ENCODE data around the gene SYNJ1.

Gene SYNJ1

GRCh38 chr21:32608851-32609250, 119.0 kb downstream of the SYNJ1 start:
- TF ChIP-seq CTCF (IDR thresholded peaks at IDR 0.05): no peak
- peaks cover 26 to 56% (median 51%) of the 10 kb centered on the region in 3 donors for H3K36me3 ChIP-seq
- H3K27me3 ChIP-seq: no peaks in the 10 kb centered on the region
- no peak for DNase-seq
- H3K4me3 ChIP-seq: no peak overlapping the region
- H3K4me1 ChIP-seq: peaks cover 3 to 21% (median 13%) of the 10 kb centered on the region in 4 donors
- intact Hi-C loops (cut with DNase I; ENCODE audit: low total_unique reads): no loop called here
- no peak overlapping the region for H3K27ac ChIP-seq
- H3K9me3 ChIP-seq: no peaks in the 10 kb centered on the region

DNA sequence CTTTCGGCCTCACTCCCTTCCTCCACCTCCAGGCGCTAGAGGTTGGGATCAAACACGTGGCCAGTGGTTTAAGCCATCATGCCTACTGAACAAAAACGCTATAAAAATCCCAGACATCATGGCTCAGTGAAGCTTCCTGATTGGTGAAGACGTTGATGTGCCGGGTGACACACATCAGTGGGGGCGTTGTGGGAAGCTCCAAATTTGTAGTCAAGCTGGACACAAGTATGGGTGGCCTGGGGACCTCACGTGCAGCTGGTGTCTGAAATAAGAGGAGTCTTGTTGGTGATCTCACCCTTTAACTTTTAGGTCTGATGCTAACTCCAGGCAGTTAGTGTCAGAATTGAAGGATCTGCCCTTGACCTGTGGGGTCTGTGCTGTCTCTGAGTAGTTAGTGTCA, 122.3 kb downstream of the SYNJ1 start:
- Histone ChIP-seq H3K4me3 (no peak overlapping the region), H3K27me3 (no peaks in the 10 kb centered on the region), H3K4me1 (peaks cover 0 to 8% (median 5%) of the 10 kb centered on the region in 4 donors), H3K27ac (no peak overlapping the region), H3K9me3 (no peaks in the 10 kb centered on the region), H3K36me3 (peaks cover 47 to 82% (median 72%) of the 10 kb centered on the region in 3 donors)
- DNase-seq: no peak
- intact Hi-C loops (cut with DNase I; ENCODE audit: low total_unique reads): no loop called here
- TF ChIP-seq CTCF (IDR thresholded peaks at IDR 0.05): no peak

- no peaks in the 10 kb centered on the region for H3K27me3 ChIP-seq
- H3K4me1 ChIP-seq: no peaks in the 10 kb centered on the region
- H3K36me3 ChIP-seq: peaks cover 51 to 91% (median 77%) of the 10 kb centered on the region in 3 donors
- H3K4me3 ChIP-seq: no peak overlapping the region
- no peaks in the 10 kb centered on the region for H3K9me3 ChIP-seq
- intact Hi-C loops (cut with DNase I; ENCODE audit: low total_unique reads): loop anchor here (5.0 kb wide), 1 partner anchor 212 kb away; the partner anchor contains the start of gene URB1
- no peak for TF ChIP-seq CTCF (IDR thresholded peaks at IDR 0.05)
- no peak for DNase-seq
- H3K27ac ChIP-seq: no peak overlapping the region
Observed at GRCh38 chr21:32604464-32604863, 123.3 kb downstream of the SYNJ1 start.

DNA sequence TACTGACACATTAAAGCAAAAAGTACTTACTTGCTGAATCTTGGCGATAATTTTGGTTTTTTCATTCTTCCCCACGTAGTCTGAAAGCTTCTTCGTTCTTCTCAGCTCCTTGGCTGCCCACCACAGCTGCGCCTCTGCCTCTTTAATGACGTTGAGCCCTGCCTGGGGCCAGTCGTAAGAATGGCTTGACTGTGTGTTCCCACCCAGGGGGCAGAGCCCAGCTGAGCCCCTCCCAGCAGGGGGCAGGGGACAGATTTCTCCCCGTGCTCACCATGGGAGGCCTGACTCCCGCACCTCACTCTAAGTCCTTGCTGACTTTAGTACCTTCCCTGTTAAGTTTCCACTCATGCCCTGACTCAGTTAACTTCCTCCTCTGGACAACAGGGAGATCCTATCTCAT, 124.7 kb downstream of the SYNJ1 start:
- H3K36me3 ChIP-seq: peaks cover 49 to 91% (median 73%) of the 10 kb centered on the region in 3 donors

DNA sequence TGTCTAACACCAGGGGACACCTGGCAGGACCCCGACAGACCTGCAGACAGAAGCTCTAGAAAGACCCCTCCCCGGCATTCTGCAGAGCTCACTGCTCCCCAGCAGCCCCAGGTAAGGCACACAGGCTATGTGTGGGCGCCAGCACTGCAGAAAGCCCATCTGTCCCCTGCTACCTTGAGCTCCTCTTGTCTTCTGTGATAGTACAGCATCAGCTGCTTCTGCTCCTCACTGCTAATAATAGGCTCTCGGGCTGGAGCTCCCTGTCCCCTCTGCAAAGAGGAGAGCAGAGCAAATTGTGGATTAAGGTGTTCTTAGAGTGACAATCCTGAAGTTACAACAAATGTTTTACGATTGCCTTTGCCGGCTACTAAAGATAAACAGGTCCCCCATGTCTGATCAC, 125.7 kb downstream of the SYNJ1 start:
- Histone ChIP-seq H3K27me3 (no peaks in the 10 kb centered on the region), H3K36me3 (peaks cover 49 to 90% (median 65%) of the 10 kb centered on the region in 3 donors), H3K4me3 (no peak overlapping the region), H3K27ac (no peak overlapping the region), H3K9me3 (no peaks in the 10 kb centered on the region), H3K4me1 (no peaks in the 10 kb centered on the region)
- no peak for DNase-seq
- intact Hi-C loops (cut with DNase I; ENCODE audit: low total_unique reads): loop anchor here (5.0 kb wide), 1 partner anchor 210 kb away; the partner anchor contains the start of gene URB1
- no peak for TF ChIP-seq CTCF (IDR thresholded peaks at IDR 0.05)

More for the DNA sequence above, 124.7 kb downstream of the SYNJ1 start:
- DNase-seq: no peak
- H3K27ac ChIP-seq: no peak overlapping the region
- H3K9me3 ChIP-seq: no peaks in the 10 kb centered on the region
- TF ChIP-seq CTCF (IDR thresholded peaks at IDR 0.05): no peak
- intact Hi-C loops (cut with DNase I; ENCODE audit: low total_unique reads): loop anchor here (5.0 kb wide), 1 partner anchor 211 kb away; the partner anchor contains the start of gene URB1
- H3K27me3 ChIP-seq: no peaks in the 10 kb centered on the region
- no peak overlapping the region for H3K4me3 ChIP-seq
- H3K4me1 ChIP-seq: no peaks in the 10 kb centered on the region

- no peak for TF ChIP-seq CTCF (IDR thresholded peaks at IDR 0.05)
- Histone ChIP-seq H3K27me3 (no peaks in the 10 kb centered on the region), H3K36me3 (peaks cover 33 to 65% (median 39%) of the 10 kb centered on the region in 3 donors), H3K9me3 (no peaks in the 10 kb centered on the region), H3K27ac (no peak overlapping the region), H3K4me1 (no peaks in the 10 kb centered on the region), H3K4me3 (no peak overlapping the region)
- intact Hi-C loops (cut with DNase I; ENCODE audit: low total_unique reads): no loop called here
- DNase-seq: no peak
Observed at GRCh38 chr21:32599526-32599925, 128.3 kb downstream of the SYNJ1 start.
